ENCODE measurements around the gene PCMT1.

PCMT1 gene

GRCh38 chr6:149855040-149855654 is 105.6 kb downstream of the PCMT1 start:
- peak; percentile 74 for DNase-seq (ENCODE audit: low read depth)

GRCh38 chr6:149855741-149856140 is 106.2 kb downstream of the PCMT1 start:
- no peak for DNase-seq (ENCODE audit: low read depth)

GRCh38 chr6:149856256-149856994 is 106.9 kb downstream of the PCMT1 start:
- DNase-seq (ENCODE audit: low read depth), result no peak

- no peak for DNase-seq (ENCODE audit: low read depth)
Measured at GRCh38 chr6:149857541-149857940, 108.0 kb downstream of the PCMT1 start.

DNA sequence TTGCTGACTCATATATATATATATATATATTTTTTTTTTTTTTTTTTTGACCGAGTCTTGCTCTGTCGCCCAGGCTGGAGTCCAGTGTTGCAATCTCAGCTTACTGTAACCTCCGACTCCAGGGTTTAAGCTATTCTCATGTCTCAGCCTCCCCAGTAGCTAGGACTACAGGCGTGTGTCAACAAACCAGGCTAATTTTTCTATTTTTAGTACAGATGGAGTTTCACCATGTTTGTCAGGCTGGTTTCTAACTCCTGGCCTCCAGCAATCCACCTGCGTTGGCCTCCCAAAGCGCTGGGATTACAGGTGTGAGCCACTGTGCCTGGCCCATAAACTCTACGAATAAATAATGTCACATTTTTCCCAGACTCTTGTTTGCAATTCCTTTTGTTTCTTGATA is 109.8 kb downstream of the PCMT1 start:
- peak; percentile 87 for DNase-seq (ENCODE audit: low read depth)

- DNase-seq (ENCODE audit: low read depth), result no peak
Measured at GRCh38 chr6:149859938-149860337, 110.4 kb downstream of the PCMT1 start.

- DNase-seq (ENCODE audit: low read depth), result no peak
Measured at GRCh38 chr6:149860513-149860833, 110.9 kb downstream of the PCMT1 start.
